Measurements from ENCODE around the gene LIMCH1.

DNA sequence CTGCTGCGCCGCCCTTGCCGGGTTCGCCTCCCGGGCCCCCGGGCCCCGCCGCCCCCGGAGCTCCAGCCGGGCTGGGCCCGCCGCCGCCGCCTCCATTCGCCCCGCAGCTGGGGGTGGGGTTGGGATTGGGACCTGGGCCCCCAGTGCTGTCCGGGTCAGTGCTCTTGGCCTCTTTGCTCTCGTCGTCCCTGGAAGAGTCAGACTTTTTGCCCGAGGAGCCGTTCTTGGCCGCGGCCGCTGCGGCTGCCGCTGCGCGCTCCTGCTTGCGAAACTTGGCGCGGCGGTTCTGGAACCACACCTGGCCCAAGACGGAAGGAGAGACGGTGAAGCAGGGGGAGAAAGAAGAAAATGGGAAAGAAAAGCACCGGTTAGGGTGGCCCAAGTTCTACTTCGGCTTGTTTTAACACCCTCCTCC, 208.1 kb downstream of the LIMCH1 start:
- no peak for TF ChIP-seq GATA2 (IDR thresholded peaks at IDR 0.05; ENCODE audit: low read depth, low read length)
- TF ChIP-seq GATA3 (IDR thresholded peaks at IDR 0.05; ENCODE audit: low read depth, low read length): no peak

Data from SH-SY5Y (cell line).